GM12874 (cell line): ENCODE data around the gene DERA.

ENCODE experiments used
- TF ChIP-seq, protein P1 (sequence below): IDR thresholded peaks from 2 replicates; pipeline ENCODE4 v1.5.1; 2011; ENCODE audit warnings: low read depth, mild to moderate bottlenecking, control low read depth, low read length, moderate library complexity; ENCODE audit not compliant: insufficient read depth

Gene DERA

DNA sequence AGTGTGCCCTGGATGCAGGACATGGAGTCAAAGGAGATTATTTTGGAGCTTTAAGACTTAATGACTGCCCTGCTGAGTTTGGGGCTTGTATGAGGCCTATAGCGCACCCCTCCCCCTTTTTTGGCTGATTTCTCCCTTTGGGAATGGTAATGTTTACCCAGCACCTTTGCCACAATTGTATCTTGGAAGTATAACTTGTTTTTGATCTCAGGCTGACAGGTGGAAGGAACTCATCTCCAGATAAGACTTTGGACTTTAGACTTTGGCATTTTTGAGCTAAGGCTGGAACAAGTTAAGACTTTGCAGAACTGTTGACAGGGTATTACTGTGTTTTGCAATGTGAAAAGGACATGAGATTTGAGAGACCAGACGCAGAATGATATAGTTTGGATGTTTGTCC lies 110.5 kb downstream of the DERA start:
- TF ChIP-seq, protein P1, sequence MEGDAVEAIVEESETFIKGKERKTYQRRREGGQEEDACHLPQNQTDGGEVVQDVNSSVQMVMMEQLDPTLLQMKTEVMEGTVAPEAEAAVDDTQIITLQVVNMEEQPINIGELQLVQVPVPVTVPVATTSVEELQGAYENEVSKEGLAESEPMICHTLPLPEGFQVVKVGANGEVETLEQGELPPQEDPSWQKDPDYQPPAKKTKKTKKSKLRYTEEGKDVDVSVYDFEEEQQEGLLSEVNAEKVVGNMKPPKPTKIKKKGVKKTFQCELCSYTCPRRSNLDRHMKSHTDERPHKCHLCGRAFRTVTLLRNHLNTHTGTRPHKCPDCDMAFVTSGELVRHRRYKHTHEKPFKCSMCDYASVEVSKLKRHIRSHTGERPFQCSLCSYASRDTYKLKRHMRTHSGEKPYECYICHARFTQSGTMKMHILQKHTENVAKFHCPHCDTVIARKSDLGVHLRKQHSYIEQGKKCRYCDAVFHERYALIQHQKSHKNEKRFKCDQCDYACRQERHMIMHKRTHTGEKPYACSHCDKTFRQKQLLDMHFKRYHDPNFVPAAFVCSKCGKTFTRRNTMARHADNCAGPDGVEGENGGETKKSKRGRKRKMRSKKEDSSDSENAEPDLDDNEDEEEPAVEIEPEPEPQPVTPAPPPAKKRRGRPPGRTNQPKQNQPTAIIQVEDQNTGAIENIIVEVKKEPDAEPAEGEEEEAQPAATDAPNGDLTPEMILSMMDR, result no peak

DNA sequence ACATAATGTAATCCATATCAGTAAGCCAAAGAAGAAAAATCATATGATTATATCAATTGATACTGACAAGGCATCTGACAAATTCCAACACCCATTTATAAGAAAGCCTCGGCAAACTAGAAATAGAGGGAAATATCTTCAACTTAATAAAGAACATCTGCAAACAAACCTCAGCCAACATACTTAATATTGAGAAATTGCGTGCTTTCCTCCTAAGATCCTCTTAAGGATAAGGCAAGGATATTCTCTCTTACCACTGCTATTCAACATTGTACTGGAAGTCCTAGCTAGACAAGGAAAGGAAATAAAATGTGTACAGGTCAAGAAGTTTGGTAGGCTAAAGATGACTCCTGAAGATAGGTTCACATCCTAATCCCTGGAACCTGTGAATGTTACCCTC lies 115.9 kb downstream of the DERA start:
- TF ChIP-seq, protein P1, result no peak

DNA sequence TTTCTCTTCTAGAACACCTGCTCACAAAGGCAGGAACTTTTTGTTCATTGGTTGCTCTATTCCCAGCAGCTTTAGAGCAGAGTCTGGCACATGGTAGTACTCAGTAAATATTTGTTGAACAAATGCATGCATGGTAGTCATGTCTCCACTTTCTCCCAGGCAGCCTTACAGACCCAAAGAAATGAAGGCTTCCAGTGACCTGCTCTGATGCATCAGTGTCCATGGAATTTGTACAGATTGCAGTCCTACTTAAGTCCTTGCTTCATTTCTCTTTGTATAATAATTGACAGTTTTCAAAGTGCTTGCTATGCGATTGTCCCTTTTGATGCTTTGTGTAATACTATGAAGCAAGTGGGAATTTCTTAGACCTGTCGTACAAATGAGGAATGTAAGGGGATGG lies 119.6 kb downstream of the DERA start:
- TF ChIP-seq, protein P1, result no peak

DNA sequence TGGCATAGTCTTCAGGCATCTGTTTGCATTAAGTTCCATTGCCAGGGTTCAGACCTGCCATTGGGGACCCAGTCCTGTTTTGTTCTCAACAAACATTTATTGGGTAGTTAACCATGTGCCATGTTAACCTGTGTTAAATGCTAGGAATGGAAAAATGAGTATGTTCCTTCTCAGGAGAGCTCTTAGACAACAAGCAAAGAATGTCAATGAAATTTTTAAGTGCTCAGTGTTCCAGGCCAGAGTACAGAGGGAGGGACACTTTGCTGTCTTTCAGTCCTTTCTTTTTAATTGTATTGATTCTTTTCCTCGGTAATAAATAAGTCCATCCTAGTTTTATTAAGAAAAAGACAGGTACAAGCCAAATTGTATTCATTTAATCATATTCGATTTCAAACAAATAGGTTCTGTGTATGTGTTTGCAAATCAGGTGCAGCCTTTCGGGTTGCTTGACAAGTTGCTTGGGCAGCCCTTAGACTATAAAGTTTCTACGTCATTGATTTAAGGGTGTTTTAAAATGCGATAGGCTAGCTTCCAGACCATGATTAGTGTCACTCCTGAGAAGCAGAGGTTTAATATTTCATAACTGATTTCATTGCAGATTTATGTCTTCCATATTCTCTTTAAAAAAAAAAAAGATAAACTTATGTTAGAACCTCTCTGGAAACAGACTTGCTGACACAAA lies 123.1 kb downstream of the DERA start:
- TF ChIP-seq, protein P1, result no peak

DNA sequence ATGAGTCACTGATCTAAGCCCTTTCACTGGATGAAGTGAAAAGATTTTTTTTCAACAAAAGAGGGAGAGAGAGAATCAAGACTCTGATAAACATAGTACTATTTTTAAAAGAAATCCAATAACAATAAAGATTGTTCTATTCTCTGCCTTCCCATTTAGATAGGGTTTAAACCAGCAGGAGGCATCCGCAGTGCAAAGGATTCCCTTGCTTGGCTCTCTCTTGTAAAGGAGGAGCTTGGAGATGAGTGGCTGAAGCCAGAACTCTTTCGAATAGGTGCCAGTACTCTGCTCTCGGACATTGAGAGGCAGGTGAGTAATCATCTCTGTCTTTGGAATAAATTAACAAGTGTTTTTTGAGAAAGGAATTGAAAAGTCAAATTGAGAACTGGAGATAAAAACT lies 124.9 kb downstream of the DERA start:
- TF ChIP-seq, protein P1, result no peak

DNA sequence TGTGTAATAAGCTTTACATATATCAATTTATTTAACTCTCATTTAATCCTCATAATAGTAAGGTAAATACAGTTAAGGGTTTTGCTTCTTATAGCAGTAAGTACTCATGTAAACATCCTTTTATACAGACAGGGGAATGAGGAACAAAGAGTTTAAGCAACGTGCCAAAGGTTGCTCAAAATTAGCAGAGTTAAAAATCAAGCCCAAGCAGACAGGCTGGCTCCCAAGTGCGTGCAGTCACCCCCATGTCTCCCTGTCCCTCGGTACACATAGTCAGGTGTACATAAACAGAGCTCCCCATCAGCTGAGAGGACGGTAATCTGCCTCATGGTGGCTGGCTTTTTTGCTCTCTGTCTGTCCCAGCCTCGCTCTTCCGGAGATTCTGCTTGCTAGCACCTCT lies 126.4 kb downstream of the DERA start:
- TF ChIP-seq, protein P1, result no peak

DNA sequence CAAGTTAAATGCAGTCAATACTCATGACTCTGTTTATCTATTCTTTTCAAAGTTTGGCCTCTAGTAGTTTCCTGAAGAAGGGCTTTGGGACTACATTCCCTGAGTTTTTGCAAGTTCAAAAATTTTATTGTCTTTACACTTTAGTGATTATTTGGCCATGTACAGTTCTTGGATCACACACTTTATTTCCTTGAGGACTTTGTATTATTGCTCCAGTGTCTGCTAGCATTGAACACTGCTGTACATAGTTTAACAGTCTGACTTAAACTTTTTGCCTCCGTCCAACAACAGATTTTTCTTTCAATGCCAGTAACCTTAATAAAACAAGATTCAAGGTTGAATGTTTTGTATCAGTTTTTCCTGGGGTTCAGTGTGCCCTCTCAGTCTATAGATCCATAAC lies 132.3 kb downstream of the DERA start:
- TF ChIP-seq, protein P1, result no peak
